ENCODE results near the gene REV3L. TPM values are rescaled to one million over a fixed set of nuclear protein-coding genes. Genes with fewer than 3 reads are reported as not detected.

The REV3L gene
- total and polyA plus RNA-seq, 2 of the 13 experiments (the other 11 are each of a cell fraction or from before 2014, with no cell fraction given): 12.8 to 31.3 TPM

- TF ChIP-seq KDM4B (CRISPR knock-in tag; IDR thresholded peaks at IDR 0.05): no peak
Observed at GRCh38 chr6:111297776-111298175, 185.2 kb downstream of the REV3L start (continued).

- Histone ChIP-seq H4K20me1 (ENCODE audit: insufficient read depth, low read length) (no peaks in the 10 kb centered on the region), H3K4me1 (ENCODE audit: insufficient read depth, low read length) (no peaks in the 10 kb centered on the region), H3K9me3 (ENCODE audit: low read length) (no peaks in the 10 kb centered on the region), H2AFZ (ENCODE audit: low read length) (no peak overlapping the region), H3K4me2 (ENCODE audit: low read depth, low read length) (no peak overlapping the region), H3K79me2 (ENCODE audit: insufficient read depth, low read length) (no peaks in the 10 kb centered on the region), H3K27me3 (ENCODE audit: control insufficient read depth in 1 of 2, insufficient read depth in 2 of 2, low read length in 2 of 2) (no peaks in the 10 kb centered on the region), H3K27ac (ENCODE audit: extremely low read length, insufficient read depth, low read length) (no peak overlapping the region), H3K36me3 (replicated peaks in 1 of 2; ENCODE audit: control insufficient read depth in 1 of 2, insufficient read depth in 2 of 2, low read length in 2 of 2) (peaks cover 0 to 8% of the 10 kb centered on the region in 2 experiments; a peak in 1 of 5 replicates), H3K9ac (ENCODE audit: insufficient read depth, low read depth, low read length) (no peak overlapping the region), H3K4me3 (replicated peaks in 1 of 3; ENCODE audit: insufficient read depth in 1 of 3, low read depth in 2 of 3, low read length in 3 of 3) (no peak overlapping the region)
- ATAC-seq (peak; percentile 46), DNase-seq (ENCODE audit: low spot score) (no peak), FAIRE-seq (no peak)
- BruUV-seq (replicated peaks): no TSS peak
- POLR2A ChIA-PET: no interaction called here
- no peak for TF ChIP-seq YEATS2 (CRISPR knock-in tag; IDR thresholded peaks at IDR 0.05; ENCODE audit: borderline replicate concordance)
- no peak for TF ChIP-seq MXD3 (CRISPR knock-in tag; IDR thresholded peaks at IDR 0.05)
- 89% methylated on average over 7 of the region's 7 CpGs for WGBS (ENCODE audit: low lambda C conversion rate)
- intact Hi-C loops (cut with micrococcal nuclease; ENCODE audit: unreplicated experiment) (no loop called here), in situ Hi-C loops (cut with HindIII; ENCODE audit: extremely low pct_ligation_motif_present, low pct_unique_long_range_greater_than_20kb) (no loop called here)
- CTCF ChIA-PET (ENCODE audit: low intra/inter-chr PET ratio, low total read pairs): no interaction called here
Observed at GRCh38 chr6:111294374-111294967, 188.5 kb downstream of the REV3L start.

GRCh38 chr6:111291336-111292259 is 191.4 kb downstream of the REV3L start:
- H3K4me1 ChIP-seq (ENCODE audit: insufficient read depth, low read length): no peaks in the 10 kb centered on the region
- POLR2A ChIA-PET: no interaction called here
- ATAC-seq: peak; percentile 48
- H3K27me3 ChIP-seq (ENCODE audit: control insufficient read depth in 1 of 2, insufficient read depth in 2 of 2, low read length in 2 of 2): no peaks in the 10 kb centered on the region
- DNase-seq (ENCODE audit: low spot score): no peak
- H4K20me1 ChIP-seq (ENCODE audit: insufficient read depth, low read length): no peaks in the 10 kb centered on the region
- CTCF ChIA-PET (ENCODE audit: low intra/inter-chr PET ratio, low total read pairs): no interaction called here
- no peaks in the 10 kb centered on the region for H3K9me3 ChIP-seq (ENCODE audit: low read length)
- H3K9ac ChIP-seq (ENCODE audit: insufficient read depth, low read depth, low read length): no peak overlapping the region
- H3K4me2 ChIP-seq (ENCODE audit: low read depth, low read length): no peak overlapping the region
- no peak for FAIRE-seq
- intact Hi-C loops (cut with micrococcal nuclease; ENCODE audit: unreplicated experiment) (no loop called here), in situ Hi-C loops (cut with HindIII; ENCODE audit: extremely low pct_ligation_motif_present, low pct_unique_long_range_greater_than_20kb) (no loop called here)
- no peak overlapping the region for H3K4me3 ChIP-seq (replicated peaks in 1 of 3; ENCODE audit: insufficient read depth in 1 of 3, low read depth in 2 of 3, low read length in 3 of 3)
- no peaks in the 10 kb centered on the region for H3K79me2 ChIP-seq (ENCODE audit: insufficient read depth, low read length)
- no peak overlapping the region for H3K27ac ChIP-seq (ENCODE audit: extremely low read length, insufficient read depth, low read length)
- no peak overlapping the region for H2AFZ ChIP-seq (ENCODE audit: low read length)
- WGBS (ENCODE audit: low lambda C conversion rate): 84% methylated on average over 5 of the region's 5 CpGs
- TF ChIP-seq ZNF816 (CRISPR knock-in tag; IDR thresholded peaks at IDR 0.05; ENCODE audit: borderline replicate concordance) (no peak), CEBPB (IDR thresholded peaks at IDR 0.05; ENCODE audit: borderline replicate concordance, low read depth, low read length) (0 out of 2 replicates have a peak, but pooled peaks have one; percentile 11), MXI1 (IDR thresholded peaks at IDR 0.05; ENCODE audit: borderline replicate concordance, low read depth, low read length) (no peak)
- no TSS peak for BruUV-seq (replicated peaks)
- 0 out of 5 replicates have a peak, but pooled peaks cover 0 to 6% of the 10 kb centered on the region in 2 experiments for H3K36me3 ChIP-seq (replicated peaks in 1 of 2; ENCODE audit: control insufficient read depth in 1 of 2, insufficient read depth in 2 of 2, low read length in 2 of 2)

Data from HepG2 (cell line).